OCI-LY7 (cell line): Measurements from ENCODE around the gene LHFPL6. TPM values are rescaled to one million over a fixed set of nuclear protein-coding genes. Genes with fewer than 3 reads are reported as not detected.

Source experiments
- BruUV-seq: library from RNA; stranded (reverse); fragments of 400-500 nt; replicated peaks from 2 replicates; lab custom pipeline; 2021; lab: Mats Ljungman, UMichigan
- CTCF ChIA-PET: fragments of 300-600 bp; sonication (Branson Sonifier 250); formaldehyde crosslinking; loops from one replicate; lab custom pipeline; 2022; ENCODE audit warnings: antibody characterized with exemption; ENCODE audit not compliant: unreplicated experiment; lab: Charles Lee
- POLR2A ChIA-PET: fragments of 300-600 bp; sonication (Branson Sonifier 250); formaldehyde crosslinking; loops from one replicate; lab custom pipeline; 2022; ENCODE audit warnings: antibody characterized with exemption; lab: Charles Lee
- DNase-seq: peaks from one replicate; pipeline ENCODE4 v3.0.0-alpha.2; 2015; ENCODE audit warnings: low spot score
- H2AFZ ChIP-seq: fragments of 200-600 bp; sonication (generic), shearing (Covaris generic); 2 replicates; pipeline ENCODE4 v1.6.1; 2014; ENCODE audit warnings: mild to moderate bottlenecking, antibody characterized with exemption, low read length, moderate library complexity
- H3K27ac ChIP-seq: fragments of 200-600 bp; sonication (generic); 2 replicates; pipeline ENCODE4 v1.5.1; 2014; ENCODE audit warnings: mixed run types, low read depth, mild to moderate bottlenecking, moderate library complexity, low read length, inconsistent platforms; ENCODE audit not compliant: poor library complexity, severe bottlenecking
- H3K36me3 ChIP-seq: fragments of 200-600 bp; sonication (generic); 2 replicates; pipeline ENCODE4 v1.6.1; 2014; ENCODE audit warnings: mild to moderate bottlenecking, antibody characterized with exemption, low read length, moderate library complexity, mixed read lengths; ENCODE audit not compliant: insufficient read depth
- H3K4me1 ChIP-seq: fragments of 200-600 bp; sonication (generic); 2 replicates; pipeline ENCODE4 v1.5.1; 2014; ENCODE audit warnings: mild to moderate bottlenecking, low read length; ENCODE audit not compliant: insufficient read depth, poor library complexity, severe bottlenecking
- H3K4me2 ChIP-seq: fragments of 200-600 bp; sonication (generic); 2 replicates; pipeline ENCODE4 v1.6.1; 2014; ENCODE audit warnings: mild to moderate bottlenecking, low read length
- H3K4me3 ChIP-seq: fragments of 200-600 bp; sonication (generic); 2 replicates; pipeline ENCODE4 v1.5.1; 2014; ENCODE audit warnings: mild to moderate bottlenecking, low read depth, low read length; ENCODE audit not compliant: poor library complexity, severe bottlenecking
- H3K79me2 ChIP-seq: fragments of 200-600 bp; sonication (generic); 2 replicates; pipeline ENCODE4 v1.6.1; 2016; ENCODE audit warnings: low read depth, mild to moderate bottlenecking, low read length, moderate library complexity, mixed read lengths; ENCODE audit not compliant: insufficient read depth
- H3K9me2 ChIP-seq: fragments of 200-600 bp; sonication (generic); 2 replicates; pipeline ENCODE4 v1.6.1; 2016; ENCODE audit warnings: mild to moderate bottlenecking, low read length, mixed read lengths; ENCODE audit not compliant: insufficient read depth
- H3K9me3 ChIP-seq: fragments of 200-600 bp; sonication (generic); 2 replicates; pipeline ENCODE4 v1.6.1; 2014; ENCODE audit warnings: mild to moderate bottlenecking, mixed run types, low read length, mixed read lengths
- H4K20me1 ChIP-seq: fragments of 200-600 bp; sonication (generic); 2 replicates; pipeline ENCODE4 v1.6.1; 2014; ENCODE audit warnings: mild to moderate bottlenecking, antibody characterized with exemption, low read length, moderate library complexity, mixed read lengths; ENCODE audit not compliant: insufficient read depth
- CTCF ChIP-seq: fragments of 200-600 bp; sonication (generic); conservative IDR thresholded peaks from 2 replicates; pipeline ENCODE4 v1.5.1; 2014; ENCODE audit warnings: mild to moderate bottlenecking, antibody characterized with exemption, low read length, moderate library complexity, mixed read lengths
- EZH2phosphoT487 ChIP-seq: fragments of 200-600 bp; sonication (generic); IDR thresholded peaks from 2 replicates; pipeline ENCODE4 v1.6.1; 2018; ENCODE audit warnings: low read depth, borderline replicate concordance, mild to moderate bottlenecking, mixed run types, antibody characterized with exemption, low read length, moderate library complexity, mixed read lengths
- intact Hi-C: fragments of 100-400 bp; cut with micrococcal nuclease; formaldehyde crosslinking; loops from one replicate; pipeline ENCODE4 v1.10.0; 2022; ENCODE audit not compliant: unreplicated experiment
- total RNA-seq, 2 experiments: library from RNA; depleted of rRNA in 1 of 2; stranded (reverse); fragments of >200 nt in 1 of 2; shearing (Covaris generic) in 1 of 2; gene quantifications; 2 replicates each; pipeline ENCODE4 v1.2.3, GENCODE V29; 2014 to 2022

Gene LHFPL6
- total RNA-seq, 2 experiments from 2014 or later: 15.1 to 27.7 TPM

- no peak overlapping the region for H3K4me3 ChIP-seq
- H3K9me3 ChIP-seq: no peaks in the 10 kb centered on the region; the same call in 1 of the 2 replicates
- H3K4me1 ChIP-seq: peaks cover 17% of the 10 kb centered on the region
- H4K20me1 ChIP-seq: no peaks in the 10 kb centered on the region
- ChIA-PET CTCF (no interaction called here), POLR2A (interaction anchor here (2.2 kb wide), 1 partner anchor 10 kb away, joined by 18 read pairs; no protein-coding TSS in a partner anchor)
- no TSS peak for BruUV-seq
- peaks cover 25% of the 10 kb centered on the region for H3K36me3 ChIP-seq
- H3K9me2 ChIP-seq: no peaks in the 10 kb centered on the region
- intact Hi-C loops: no loop called here
- no peak overlapping the region for H3K27ac ChIP-seq
- H3K79me2 ChIP-seq: peaks cover 23% of the 10 kb centered on the region; the same call in 1 of the 2 replicates
- no peak for DNase-seq
- no peak overlapping the region for H3K4me2 ChIP-seq
- TF ChIP-seq CTCF (no peak), EZH2phosphoT487 (no peak)
- no peak overlapping the region for H2AFZ ChIP-seq
Observed at GRCh38 chr13:39571502-39572092, 31.4 kb downstream of the LHFPL6 start.

- Histone ChIP-seq H3K9me2 (no peaks in the 10 kb centered on the region), H3K27ac (no peak overlapping the region), H3K9me3 (no peaks in the 10 kb centered on the region; the same call in 1 of the 2 replicates), H4K20me1 (no peaks in the 10 kb centered on the region), H3K79me2 (peaks cover 13% of the 10 kb centered on the region; the same call in 1 of the 2 replicates), H3K4me3 (no peak overlapping the region), H2AFZ (no peak overlapping the region), H3K4me2 (no peak overlapping the region), H3K36me3 (peaks cover 18% of the 10 kb centered on the region), H3K4me1 (peaks cover 8% of the 10 kb centered on the region)
- ChIA-PET POLR2A (interaction anchor here (0.6 to 0.7 kb wide), 3 partner anchors 44 to 126 kb away, joined by 4 to 11 read pairs (median 6); no protein-coding TSS in a partner anchor), CTCF (no interaction called here)
- TF ChIP-seq EZH2phosphoT487: no peak
- TF ChIP-seq CTCF: no peak
- no TSS peak for BruUV-seq
- no peak for DNase-seq
- intact Hi-C loops: no loop called here
Observed at GRCh38 chr13:39567569-39567968, 35.4 kb downstream of the LHFPL6 start.

GRCh38 chr13:39566216-39566869 lies 36.6 kb downstream of the LHFPL6 start:
- peaks cover 8% of the 10 kb centered on the region for H3K4me1 ChIP-seq
- TF ChIP-seq EZH2phosphoT487: no peak
- TF ChIP-seq CTCF: no peak
- H4K20me1 ChIP-seq: no peaks in the 10 kb centered on the region
- H3K9me3 ChIP-seq: no peaks in the 10 kb centered on the region
- CTCF ChIA-PET: no interaction called here
- BruUV-seq: no TSS peak
- H3K79me2 ChIP-seq: peaks cover 12% of the 10 kb centered on the region; the same call in 1 of the 2 replicates
- H3K36me3 ChIP-seq: peaks cover 8% of the 10 kb centered on the region; the same call in 1 of the 2 replicates
- no peak overlapping the region for H3K4me2 ChIP-seq
- DNase-seq: no peak
- H3K4me3 ChIP-seq: no peak overlapping the region
- intact Hi-C loops: no loop called here
- POLR2A ChIA-PET: interaction anchor here (0.6 kb wide), 1 partner anchor 769 kb away, joined by 3 read pairs; no protein-coding TSS in a partner anchor
- no peaks in the 10 kb centered on the region for H3K9me2 ChIP-seq
- no peak overlapping the region for H3K27ac ChIP-seq
- no peak overlapping the region for H2AFZ ChIP-seq
